ENCODE measurements around the gene RPP25. TPM values are rescaled to one million over a fixed set of nuclear protein-coding genes. Genes with fewer than 3 reads are reported as not detected.

The RPP25 gene
- total and polyA plus RNA-seq, 2 of the 13 experiments (the other 11 are each of a cell fraction or from before 2014, with no cell fraction given), result 0.05 to 0.11 TPM

- DNase-seq (ENCODE audit: low spot score), result no peak
- no TSS peak for BruUV-seq (replicated peaks)
These were observed 19.6 kb upstream of the RPP25 start for GRCh38 chr15:74976159-74976558.

GRCh38 chr15:74967670-74968069 lies 11.1 kb upstream of the RPP25 start:
- Histone ChIP-seq H3K4me2 (ENCODE audit: low read depth, low read length) (no peak overlapping the region), H3K4me1 (ENCODE audit: insufficient read depth, low read length) (peaks cover 9% of the 10 kb centered on the region; the same call in 1 of the 2 replicates), H3K9me3 (ENCODE audit: low read length) (no peaks in the 10 kb centered on the region), H3K4me3 (replicated peaks in 1 of 3; ENCODE audit: insufficient read depth in 1 of 3, low read depth in 2 of 3, low read length in 3 of 3) (no peak overlapping the region), H4K20me1 (ENCODE audit: insufficient read depth, low read length) (no peaks in the 10 kb centered on the region), H3K27ac (ENCODE audit: extremely low read length, insufficient read depth, low read length) (no peak overlapping the region), H3K36me3 (replicated peaks in 1 of 2; ENCODE audit: control insufficient read depth in 1 of 2, insufficient read depth in 2 of 2, low read length in 2 of 2) (no peaks in the 10 kb centered on the region), H3K79me2 (ENCODE audit: insufficient read depth, low read length) (no peaks in the 10 kb centered on the region), H3K27me3 (ENCODE audit: control insufficient read depth in 1 of 2, insufficient read depth in 2 of 2, low read length in 2 of 2) (peaks cover 0 to 15% of the 10 kb centered on the region in 2 experiments; a peak in 2 of 5 replicates), H3K9ac (ENCODE audit: insufficient read depth, low read depth, low read length) (no peak overlapping the region), H2AFZ (ENCODE audit: low read length) (no peak overlapping the region)
- in situ Hi-C loops (cut with HindIII; ENCODE audit: extremely low pct_ligation_motif_present, low pct_unique_long_range_greater_than_20kb) (no loop called here), intact Hi-C loops (cut with micrococcal nuclease; ENCODE audit: unreplicated experiment) (no loop called here)
- POLR2A ChIA-PET, result no interaction called here
- ATAC-seq (no peak), DNase-seq (ENCODE audit: low spot score) (no peak), FAIRE-seq (no peak)
- CTCF ChIA-PET (ENCODE audit: low intra/inter-chr PET ratio, low total read pairs), result no interaction called here
- 80% methylated on average over 5 of the region's 5 CpGs for WGBS (ENCODE audit: low lambda C conversion rate)
- no TSS peak for BruUV-seq (replicated peaks)
- TF ChIP-seq, protein P1, sequence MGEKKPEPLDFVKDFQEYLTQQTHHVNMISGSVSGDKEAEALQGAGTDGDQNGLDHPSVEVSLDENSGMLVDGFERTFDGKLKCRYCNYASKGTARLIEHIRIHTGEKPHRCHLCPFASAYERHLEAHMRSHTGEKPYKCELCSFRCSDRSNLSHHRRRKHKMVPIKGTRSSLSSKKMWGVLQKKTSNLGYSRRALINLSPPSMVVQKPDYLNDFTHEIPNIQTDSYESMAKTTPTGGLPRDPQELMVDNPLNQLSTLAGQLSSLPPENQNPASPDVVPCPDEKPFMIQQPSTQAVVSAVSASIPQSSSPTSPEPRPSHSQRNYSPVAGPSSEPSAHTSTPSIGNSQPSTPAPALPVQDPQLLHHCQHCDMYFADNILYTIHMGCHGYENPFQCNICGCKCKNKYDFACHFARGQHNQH (CRISPR knock-in tag; IDR thresholded peaks at IDR 0.05), result no peak
- no peak for TF ChIP-seq ARNT (IDR thresholded peaks at IDR 0.05)
- no peak for TF ChIP-seq ZEB1 (IDR thresholded peaks at IDR 0.05; ENCODE audit: insufficient replicate concordance, low read depth)
- TF ChIP-seq SMARCE1 (IDR thresholded peaks at IDR 0.05; ENCODE audit: borderline replicate concordance), result no peak
- no peak for TF ChIP-seq ZNF451 (CRISPR knock-in tag; IDR thresholded peaks at IDR 0.05)
- TF ChIP-seq ETS1 (CRISPR knock-in tag; IDR thresholded peaks at IDR 0.05), result no peak
- no peak for TF ChIP-seq IRX3 (CRISPR knock-in tag; IDR thresholded peaks at IDR 0.05; ENCODE audit: borderline replicate concordance, low read depth)
- TF ChIP-seq, protein P2, sequence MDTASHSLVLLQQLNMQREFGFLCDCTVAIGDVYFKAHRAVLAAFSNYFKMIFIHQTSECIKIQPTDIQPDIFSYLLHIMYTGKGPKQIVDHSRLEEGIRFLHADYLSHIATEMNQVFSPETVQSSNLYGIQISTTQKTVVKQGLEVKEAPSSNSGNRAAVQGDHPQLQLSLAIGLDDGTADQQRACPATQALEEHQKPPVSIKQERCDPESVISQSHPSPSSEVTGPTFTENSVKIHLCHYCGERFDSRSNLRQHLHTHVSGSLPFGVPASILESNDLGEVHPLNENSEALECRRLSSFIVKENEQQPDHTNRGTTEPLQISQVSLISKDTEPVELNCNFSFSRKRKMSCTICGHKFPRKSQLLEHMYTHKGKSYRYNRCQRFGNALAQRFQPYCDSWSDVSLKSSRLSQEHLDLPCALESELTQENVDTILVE (CRISPR knock-in tag; IDR thresholded peaks at IDR 0.05), result no peak
- TF ChIP-seq ZNF10 (CRISPR knock-in tag; IDR thresholded peaks at IDR 0.05; ENCODE audit: borderline replicate concordance, low read depth), result no peak

More at GRCh38 chr15:74976159-74976558, 19.6 kb upstream of the RPP25 start:
- WGBS (ENCODE audit: low lambda C conversion rate), result 71% methylated on average over 1 of the region's 1 CpG
- H4K20me1 ChIP-seq (ENCODE audit: insufficient read depth, low read length), result no peaks in the 10 kb centered on the region
- peaks cover 1 to 23% of the 10 kb centered on the region in 2 experiments; a peak in 3 of 5 replicates for H3K27me3 ChIP-seq (ENCODE audit: control insufficient read depth in 1 of 2, insufficient read depth in 2 of 2, low read length in 2 of 2)
- ChIA-PET CTCF (ENCODE audit: low intra/inter-chr PET ratio, low total read pairs) (no interaction called here), POLR2A (no interaction called here)
- in situ Hi-C loops (cut with HindIII; ENCODE audit: extremely low pct_ligation_motif_present, low pct_unique_long_range_greater_than_20kb), result no loop called here
- H3K9me3 ChIP-seq (ENCODE audit: low read length), result no peaks in the 10 kb centered on the region
- no peak overlapping the region for H3K9ac ChIP-seq (ENCODE audit: insufficient read depth, low read depth, low read length)
- H3K4me3 ChIP-seq (replicated peaks in 1 of 3; ENCODE audit: insufficient read depth in 1 of 3, low read depth in 2 of 3, low read length in 3 of 3), result no peak overlapping the region
- H3K4me1 ChIP-seq (ENCODE audit: insufficient read depth, low read length), result no peaks in the 10 kb centered on the region
- H3K27ac ChIP-seq (ENCODE audit: extremely low read length, insufficient read depth, low read length), result no peak overlapping the region
- H3K4me2 ChIP-seq (ENCODE audit: low read depth, low read length), result no peak overlapping the region
- no peaks in the 10 kb centered on the region for H3K79me2 ChIP-seq (ENCODE audit: insufficient read depth, low read length)
- no peaks in the 10 kb centered on the region for H3K36me3 ChIP-seq (replicated peaks in 1 of 2; ENCODE audit: control insufficient read depth in 1 of 2, insufficient read depth in 2 of 2, low read length in 2 of 2)
- ATAC-seq, result no peak
- intact Hi-C loops (cut with micrococcal nuclease; ENCODE audit: unreplicated experiment), result no loop called here
- H2AFZ ChIP-seq (ENCODE audit: low read length), result no peak overlapping the region
- no peak for FAIRE-seq
- TF ChIP-seq CTCF (CRISPR knock-in tag; IDR thresholded peaks at IDR 0.05) (peak; percentile 38; the same call in 1 of the 2 replicates), ZNF317 (CRISPR knock-in tag; IDR thresholded peaks at IDR 0.05) (no peak), STAG1 (CRISPR knock-in tag; IDR thresholded peaks at IDR 0.05) (peak; percentile 25; the same call in 1 of the 2 replicates)

Data from HepG2 (cell line).